ENCODE measurements around the gene IPO13.

IPO13 gene

DNA sequence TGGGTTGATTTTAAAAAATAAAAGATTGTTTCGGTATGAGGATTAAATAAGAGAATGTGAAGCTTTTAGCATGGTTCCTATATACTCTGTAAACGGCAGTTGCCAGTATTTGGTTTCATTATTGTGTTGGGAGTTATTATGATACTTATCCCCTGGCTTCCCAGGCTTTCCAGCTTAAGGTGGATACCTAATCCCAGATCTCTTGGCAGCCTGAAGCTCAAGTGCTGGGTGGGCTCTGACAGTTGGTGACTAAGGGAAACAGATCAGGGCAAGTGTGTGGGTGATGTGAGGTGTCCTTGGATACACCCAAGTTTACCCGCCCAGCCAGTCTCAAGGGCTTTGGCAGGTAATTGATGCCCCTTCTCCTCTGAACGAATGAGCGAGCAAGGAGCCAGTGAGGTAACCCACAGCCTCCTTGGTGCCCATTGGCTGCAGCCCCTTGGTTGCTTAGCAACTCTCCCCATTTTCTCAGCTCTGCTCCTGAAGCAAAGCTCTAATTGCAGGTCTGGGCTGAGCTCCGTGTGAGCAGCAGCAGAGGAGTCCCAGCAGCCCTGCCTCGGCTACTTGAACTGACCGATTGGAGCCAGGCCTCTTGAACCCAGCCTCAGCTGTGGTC, 6.1 kb downstream of the IPO13 start:
- no peak for DNase-seq

DNA sequence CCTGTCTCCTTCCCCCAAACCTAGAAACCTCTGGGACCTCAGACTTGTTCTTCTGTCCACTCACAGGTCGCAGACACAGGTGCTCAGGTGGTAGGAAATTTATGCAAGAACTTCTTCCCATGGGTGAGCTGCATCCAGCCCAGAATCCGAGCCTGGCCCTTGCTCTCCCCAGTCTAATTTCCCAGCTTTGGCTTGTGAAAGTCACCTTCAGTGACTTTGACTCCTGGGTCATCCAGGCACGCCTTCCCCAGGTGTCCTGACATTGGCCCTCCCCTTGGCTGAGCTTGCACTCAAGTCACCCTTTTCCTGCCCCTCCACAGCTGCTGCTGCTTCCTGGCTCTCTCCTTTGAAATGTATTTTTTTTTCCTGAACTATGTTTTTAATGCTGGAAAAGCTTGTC, 6.6 kb downstream of the IPO13 start:
- no peak for DNase-seq

DNA sequence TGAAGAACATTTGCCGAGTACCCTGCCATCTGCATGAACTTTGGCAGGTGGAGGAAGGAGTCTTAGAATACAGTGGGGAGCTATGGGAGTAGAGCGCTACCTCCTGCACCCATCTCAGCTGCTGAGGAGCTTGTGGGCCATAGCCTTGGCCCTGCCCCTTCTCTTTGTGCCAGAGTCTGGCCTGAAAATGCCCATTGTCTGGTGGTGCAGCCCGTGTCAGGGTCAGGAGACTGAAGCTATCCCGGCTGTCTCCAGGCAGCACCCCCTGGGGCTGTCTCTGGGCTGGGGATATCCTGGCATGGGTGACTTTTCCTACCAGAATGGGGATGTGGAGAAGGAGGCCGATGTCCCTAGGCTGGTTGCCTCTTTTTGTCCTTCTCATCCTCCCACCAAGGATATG, 7.3 kb downstream of the IPO13 start:
- no peak for DNase-seq

DNA sequence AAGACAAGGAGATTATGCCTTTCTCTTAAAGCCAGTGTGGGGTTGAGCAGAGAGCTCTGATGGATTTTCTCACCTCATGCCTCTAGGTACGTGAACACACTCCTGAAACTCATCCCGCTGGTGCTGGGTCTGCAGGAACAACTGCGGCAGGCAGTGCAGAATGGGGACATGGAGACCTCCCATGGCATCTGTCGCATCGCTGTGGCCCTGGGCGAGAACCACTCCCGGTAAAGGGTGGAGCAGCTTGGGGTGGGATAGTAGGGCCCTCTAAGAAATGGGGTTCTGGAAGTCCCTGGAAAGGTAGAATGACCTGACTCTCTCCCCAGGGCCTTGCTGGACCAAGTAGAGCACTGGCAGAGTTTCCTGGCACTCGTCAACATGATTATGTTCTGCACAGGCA, 9.5 kb downstream of the IPO13 start:
- no peak for DNase-seq

DNA sequence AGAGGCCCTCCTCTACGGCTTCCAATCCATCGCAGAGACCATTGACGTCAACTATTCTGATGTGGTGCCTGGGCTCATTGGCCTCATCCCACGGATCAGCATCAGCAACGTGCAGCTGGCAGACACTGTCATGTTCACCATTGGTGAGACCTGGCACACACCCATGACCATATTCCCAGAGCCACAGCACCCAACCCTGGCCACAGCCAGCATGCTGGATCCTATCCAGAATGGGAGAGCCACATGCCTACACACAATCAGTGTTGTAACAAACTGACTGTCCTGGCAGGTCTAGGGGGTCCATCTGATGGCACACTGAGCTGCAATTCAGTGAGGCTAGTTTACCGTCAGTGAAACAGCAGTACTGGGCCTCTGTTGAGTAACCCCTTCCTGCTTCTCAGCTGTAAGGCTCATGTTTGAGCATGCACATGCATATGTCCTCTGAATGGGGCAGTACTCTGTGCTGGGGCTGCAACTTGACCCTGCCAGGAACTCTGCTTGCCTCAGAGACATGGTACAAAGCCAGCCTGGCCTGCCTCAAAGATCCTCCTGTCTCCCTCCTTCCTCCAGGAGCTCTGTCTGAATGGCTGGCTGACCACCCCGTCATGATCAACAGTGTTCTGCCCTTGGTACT, 10.8 kb downstream of the IPO13 start:
- DNase-seq = no peak

DNA sequence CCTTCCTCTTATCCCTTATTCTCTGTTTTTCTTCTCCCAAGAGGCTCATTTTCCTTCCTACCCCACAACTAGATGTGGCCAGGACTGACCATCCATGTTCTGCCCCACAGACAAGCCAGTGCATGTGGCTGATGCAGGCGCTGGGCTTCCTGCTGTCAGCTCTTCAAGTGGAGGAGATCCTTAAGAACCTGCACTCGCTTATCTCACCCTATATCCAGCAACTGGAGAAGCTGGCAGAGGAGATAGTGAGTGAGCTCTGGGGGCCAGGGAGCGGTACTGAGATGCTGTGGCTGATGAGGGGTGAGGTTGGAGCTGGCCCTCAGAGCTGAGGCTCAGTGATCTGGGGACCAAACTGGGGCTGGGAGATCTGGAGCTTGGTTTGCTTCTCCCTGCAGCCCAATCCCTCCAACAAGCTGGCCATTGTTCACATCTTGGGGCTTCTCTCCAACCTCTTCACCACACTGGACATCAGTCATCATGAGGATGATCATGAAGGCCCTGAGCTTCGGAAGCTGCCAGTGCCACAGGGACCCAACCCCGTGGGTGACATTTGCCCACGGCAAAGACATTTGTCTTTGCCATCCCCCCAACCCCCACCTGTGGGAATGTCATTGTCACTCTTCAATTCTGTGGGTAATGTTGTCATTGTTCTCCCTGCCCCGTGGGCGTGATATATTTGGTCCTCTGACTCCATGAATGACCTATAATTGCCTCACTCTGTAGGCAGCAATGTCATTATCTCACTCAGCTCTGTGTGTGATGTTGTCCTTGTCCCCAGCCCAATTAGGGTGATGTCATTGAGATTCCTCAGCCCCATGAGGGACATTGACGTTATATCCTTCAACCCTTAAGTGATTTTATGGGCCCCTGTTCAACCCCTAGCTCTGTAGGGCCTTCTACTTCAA, 11.9 kb downstream of the IPO13 start:
- no peak for DNase-seq

DNA sequence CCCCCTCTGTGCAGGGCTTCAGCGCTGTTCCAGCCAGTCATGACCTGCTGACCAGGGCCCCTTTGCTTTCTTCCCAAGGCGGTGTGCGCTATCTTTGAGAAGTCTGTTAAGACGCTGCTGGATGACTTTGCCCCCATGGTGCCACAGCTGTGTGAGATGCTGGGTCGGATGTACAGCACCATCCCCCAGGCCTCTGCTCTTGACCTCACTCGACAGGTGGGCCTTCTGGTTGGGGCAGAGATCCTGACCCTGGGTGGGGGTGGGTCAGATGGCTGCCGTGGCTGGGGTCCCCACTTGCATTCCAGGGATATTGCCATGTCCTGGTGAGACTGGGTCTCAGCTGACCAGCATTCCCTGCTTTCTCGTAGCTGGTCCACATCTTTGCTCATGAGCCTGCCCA, 14.0 kb downstream of the IPO13 start:
- no peak for DNase-seq

DNA sequence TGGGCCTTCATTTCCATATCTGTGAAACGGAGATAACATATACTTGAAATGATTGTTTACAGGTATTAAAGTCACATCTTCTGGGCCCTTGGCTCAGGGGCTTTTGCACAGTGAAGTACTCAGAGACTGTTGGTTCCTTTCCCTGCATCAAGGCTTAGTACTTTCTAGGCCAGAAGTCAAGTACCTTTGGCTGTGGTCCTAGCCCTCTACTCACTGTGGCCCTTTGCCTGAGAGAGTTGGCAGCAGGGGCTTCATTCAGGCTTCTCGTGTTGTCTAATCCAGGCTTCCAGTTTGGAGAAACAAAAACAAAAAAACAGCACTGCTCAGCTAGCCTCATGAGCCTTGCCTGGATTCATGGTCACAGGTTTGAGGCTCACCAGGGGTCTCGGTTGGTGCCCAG, 14.9 kb downstream of the IPO13 start:
- no peak for DNase-seq

DNA sequence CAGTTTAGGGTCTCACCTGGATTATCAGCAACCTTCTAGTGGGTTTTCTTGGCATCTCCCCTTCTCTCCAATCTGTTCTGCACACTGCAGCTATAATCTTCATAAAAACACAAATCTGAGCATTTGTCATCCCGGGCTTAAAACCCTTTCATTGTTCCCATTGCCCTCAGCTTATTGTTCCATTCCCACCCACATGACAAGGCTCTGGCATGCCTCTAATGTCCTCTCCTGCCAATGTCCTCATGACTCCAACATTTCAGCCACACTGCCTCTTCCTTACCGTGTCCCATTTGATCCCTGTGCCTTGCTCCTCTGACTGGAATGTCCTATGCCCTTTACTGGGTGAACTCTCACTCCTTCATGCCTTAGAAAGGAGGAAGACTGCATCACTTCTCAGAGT, 15.6 kb downstream of the IPO13 start:
- no peak for DNase-seq

DNA sequence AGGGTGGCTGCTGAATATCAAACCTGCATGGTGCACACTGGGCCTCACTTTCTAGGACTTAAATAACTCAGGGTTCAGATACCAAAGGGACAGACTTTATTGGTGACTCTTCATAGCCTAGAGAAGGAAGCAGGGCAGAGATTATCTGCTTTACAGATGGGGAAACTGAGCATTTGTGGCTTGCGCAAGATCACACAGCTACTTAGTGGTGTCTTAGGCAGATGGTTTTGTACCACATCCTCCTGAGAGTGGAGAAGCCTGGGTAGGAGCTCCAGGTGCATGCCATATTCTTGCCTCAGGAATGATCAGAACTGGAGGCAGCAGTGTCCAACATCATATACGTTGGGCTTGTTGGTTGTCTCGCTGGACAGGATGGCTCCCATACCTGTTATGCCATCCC, 16.3 kb downstream of the IPO13 start:
- no peak for DNase-seq

DNA sequence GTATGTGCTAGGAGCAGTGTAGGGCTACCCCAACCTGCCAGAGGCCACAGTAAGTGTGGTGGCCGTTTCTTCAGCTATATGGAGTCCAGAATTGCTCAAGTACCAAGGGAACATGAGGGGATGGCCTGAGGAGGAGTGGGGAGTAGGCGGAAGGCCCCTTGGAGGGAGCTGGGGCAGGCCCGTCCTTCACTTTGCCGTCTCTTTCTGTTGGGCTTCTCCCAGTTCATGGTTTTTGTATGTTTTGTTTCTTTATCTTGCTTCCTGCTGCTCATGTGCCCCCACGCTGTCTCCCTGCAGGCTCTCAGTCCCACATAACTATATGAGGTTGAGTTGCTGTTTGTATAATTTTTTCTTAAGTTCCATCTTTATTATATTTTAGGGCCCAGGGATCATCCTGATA, 17.1 kb downstream of the IPO13 start:
- DNase-seq = no peak

DNA sequence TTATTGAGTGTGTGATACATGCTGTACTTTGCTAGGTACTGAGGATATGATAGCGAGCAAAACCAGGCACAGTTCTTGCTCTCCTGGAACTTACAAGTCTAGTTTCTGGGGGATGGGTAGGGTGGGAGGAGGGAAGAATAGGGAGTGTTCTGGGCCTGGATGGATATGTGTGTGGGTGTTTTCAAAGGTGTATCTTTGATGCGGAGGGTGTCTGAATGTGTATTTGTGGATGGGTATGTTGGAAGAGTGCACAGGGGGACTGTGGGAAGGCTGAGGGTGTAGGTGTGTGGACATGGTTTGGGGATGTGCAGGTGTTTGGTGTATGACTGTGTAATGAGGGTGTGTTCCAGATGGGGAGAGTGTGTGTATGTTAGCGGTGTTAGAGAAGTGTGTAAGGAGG, 18.6 kb downstream of the IPO13 start:
- no peak for DNase-seq

DNA sequence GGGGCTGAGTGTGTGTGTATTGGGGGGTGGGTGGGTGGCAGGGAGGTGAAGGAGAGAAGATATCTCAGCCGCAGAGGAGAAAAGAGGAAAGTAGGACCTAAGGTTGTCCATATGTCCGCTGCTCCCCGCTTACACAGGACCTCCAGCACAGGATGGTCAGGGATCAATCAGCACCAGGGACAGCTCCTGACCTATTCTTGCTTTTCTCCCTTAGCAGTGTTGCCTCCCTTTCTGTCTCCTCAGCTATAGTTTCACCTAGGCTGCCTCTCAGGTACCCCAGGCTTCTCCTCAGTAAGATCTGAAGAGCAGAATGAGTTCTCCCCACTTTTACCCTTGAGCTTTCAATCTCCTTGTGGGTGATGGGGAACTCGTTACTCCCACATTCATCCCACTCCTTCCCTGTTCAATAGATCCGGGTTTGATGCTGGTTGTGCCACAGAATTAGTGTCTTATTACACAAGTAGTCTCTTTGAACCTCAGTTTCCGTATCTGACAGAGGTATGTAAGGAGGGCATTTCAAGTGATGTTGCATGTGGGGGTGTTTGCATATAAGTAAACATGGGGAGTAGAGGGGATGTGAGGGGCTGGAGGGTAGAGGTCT, 21.7 kb downstream of the IPO13 start:
- no peak for DNase-seq

DNA sequence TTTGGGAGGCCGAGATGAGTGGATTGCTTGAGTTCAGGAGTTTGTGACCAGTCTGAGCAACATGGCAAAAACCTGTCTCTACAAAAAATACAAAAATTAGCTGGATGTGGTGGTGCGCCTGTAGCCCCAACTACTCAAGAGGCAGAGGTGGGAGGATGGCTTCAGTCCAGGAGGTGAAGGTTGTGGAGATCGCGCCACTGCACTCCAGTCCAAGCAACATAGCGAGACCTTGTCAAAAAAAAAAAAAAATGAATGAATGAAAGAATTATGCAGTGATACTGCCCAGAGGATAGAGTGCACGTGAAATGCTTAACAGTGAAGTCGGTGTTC, 22.6 kb downstream of the IPO13 start:
- no peak for DNase-seq

DNA sequence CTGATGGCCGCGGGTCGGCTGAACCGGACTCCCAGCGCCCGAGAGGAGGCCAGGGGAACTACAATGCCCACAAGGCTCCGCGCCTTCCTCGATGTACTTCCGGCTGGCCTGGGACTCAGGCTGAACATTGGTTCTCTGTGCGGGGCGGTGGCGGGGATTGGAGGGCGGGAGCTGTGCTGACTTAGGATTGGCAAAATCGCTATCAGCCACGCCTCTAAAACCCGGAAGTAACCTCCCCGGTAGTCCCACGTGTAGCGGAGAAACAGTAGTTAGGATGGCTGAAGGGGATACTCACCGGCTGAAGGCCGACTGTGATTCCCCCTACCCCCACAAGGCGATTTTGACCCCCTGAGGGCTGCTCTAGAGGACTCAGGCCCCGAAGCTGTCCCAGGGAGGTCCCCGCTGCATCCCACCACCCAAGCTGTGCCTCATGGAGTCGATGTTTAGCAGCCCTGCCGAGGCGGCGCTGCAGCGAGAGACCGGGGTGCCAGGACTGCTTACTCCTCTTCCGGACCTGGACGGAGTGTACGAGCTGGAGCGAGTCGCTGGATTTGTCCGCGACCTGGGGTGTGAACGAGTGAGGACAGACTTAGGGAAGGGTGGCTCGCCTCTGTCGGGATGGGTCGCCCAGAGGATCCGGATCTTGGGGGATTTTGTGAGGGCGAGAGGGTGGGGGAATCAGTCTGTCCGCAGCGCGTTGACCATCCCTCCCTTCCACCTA, 23.2 kb downstream of the IPO13 start, which contains the start of gene DPH2:
Gene DPH2, plus strand, starts transcription at position 265 of the 721 bp plus-strand sequence. Its CDS starts 166 bp downstream, at position 431.
- DNase-seq = peak; percentile 92

DNA sequence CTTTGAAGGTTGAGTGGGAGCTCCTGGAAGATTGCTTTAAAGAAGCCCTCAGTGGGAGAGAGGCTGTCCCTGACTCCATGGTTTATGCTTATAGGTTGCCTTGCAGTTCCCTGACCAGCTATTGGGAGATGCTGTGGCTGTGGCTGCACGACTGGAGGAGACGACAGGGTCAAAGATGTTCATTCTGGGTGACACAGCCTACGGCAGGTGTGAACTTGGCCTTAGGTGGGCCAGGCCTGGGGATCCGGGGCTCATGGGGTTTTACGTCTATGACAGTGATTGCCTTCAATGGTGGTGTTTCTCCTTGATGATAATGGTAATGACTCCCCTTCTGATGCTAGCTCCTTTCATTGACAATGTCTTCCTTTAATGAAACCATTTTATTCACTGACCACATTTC, 23.8 kb downstream of the IPO13 start:
- no peak for DNase-seq

DNA sequence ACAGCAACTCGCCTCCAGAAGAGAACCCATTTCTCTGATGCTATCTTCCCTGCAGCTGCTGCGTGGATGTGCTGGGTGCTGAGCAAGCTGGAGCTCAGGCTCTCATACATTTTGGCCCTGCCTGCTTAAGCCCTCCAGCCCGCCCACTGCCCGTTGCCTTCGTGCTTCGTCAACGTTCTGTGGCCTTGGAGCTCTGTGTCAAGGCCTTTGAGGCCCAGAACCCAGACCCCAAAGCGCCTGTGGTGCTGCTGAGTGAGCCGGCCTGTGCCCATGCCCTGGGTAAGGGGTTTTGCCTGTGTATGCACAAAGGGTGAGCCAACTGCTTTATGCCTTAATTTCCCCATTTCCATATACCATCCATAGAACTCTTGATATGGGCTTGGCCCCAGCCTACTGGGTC, 24.2 kb downstream of the IPO13 start:
- DNase-seq = no peak

DNA sequence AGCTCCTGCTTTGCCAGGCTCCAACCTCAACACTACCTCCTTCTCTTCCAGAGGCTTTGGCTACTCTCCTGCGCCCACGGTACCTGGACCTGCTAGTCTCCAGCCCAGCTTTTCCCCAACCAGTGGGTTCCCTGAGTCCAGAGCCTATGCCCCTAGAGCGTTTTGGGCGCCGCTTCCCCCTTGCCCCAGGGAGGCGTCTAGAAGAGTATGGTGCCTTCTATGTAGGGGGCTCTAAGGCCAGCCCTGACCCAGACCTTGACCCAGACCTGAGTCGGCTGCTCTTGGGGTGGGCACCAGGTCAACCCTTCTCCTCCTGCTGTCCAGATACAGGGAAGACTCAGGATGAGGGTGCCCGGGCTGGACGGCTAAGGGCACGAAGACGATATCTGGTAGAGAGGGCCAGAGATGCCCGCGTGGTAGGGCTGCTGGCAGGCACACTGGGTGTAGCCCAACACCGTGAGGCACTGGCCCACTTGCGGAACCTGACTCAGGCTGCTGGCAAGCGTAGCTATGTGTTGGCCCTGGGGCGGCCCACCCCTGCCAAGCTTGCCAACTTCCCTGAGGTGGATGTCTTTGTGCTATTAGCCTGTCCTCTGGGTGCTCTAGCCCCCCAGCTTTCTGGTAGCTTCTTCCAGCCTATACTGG, 24.7 kb downstream of the IPO13 start:
- no peak for DNase-seq

DNA sequence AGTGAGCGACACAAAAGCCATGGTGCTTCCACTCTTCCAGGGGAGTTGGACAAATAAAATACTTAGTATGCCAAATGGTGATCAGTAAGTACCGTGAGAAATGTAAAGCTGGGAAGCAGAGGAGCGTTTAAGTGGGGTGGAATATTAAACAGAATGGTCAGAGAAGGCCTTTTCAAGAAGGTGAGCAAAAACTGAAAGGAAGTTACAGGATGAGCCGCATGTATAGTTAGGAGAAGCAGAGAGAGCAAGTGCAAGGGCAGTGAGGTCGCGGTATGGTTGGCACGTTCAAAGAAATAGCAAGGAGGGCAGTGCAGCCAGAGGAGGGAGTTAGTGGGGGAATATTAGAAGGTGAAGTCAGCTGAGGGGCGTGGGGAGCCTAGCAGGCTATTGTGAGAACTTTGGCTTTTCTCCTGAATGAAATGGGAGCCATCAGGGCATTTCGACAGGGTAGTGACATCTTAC, 27.3 kb downstream of the IPO13 start:
- DNase-seq = no peak

DNA sequence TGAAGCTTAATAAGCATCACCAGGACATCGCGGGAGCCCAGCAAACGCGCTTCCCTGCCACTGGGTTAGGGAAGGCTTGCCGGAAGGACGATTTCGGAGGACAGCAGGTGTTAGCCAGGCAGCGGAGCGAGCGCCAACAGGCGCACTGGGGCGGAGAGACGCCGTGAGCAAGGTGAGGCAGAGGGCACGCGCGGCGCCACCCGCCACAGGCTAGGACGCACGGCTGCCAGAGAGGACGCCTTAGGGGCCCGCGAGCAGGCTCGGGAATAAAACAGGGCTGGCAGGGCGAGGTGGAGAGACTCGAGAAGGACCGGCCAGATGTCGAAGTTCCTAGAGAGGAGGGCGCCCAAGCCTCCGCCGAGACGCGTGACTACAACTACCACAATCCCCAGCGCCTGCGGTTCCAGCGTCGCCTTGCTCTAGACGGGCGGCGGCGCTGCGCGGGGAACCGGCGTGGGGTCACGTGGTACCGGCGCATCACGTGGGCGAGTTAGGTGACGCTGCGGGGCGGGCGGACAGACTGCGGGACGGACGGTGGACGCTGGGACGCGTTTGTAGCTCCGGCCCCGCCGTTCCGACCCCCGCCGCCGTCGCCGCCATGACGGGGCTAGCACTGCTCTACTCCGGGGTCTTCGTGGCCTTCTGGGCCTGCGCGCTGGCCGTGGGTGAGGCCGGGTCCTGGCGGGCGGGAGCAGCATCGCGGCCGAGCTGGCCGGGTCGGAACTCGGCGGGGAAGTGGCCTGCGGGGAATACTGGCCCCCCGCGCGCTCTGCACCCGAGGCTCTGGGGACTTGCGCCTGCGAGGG, 27.9 kb downstream of the IPO13 start, which contains the start of gene ATP6V0B:
Gene ATP6V0B, plus strand, starts transcription at position 518 of the 806 bp plus-strand sequence. Its CDS starts 81 bp downstream, at position 599.
- peak; percentile 88 for DNase-seq

DNA sequence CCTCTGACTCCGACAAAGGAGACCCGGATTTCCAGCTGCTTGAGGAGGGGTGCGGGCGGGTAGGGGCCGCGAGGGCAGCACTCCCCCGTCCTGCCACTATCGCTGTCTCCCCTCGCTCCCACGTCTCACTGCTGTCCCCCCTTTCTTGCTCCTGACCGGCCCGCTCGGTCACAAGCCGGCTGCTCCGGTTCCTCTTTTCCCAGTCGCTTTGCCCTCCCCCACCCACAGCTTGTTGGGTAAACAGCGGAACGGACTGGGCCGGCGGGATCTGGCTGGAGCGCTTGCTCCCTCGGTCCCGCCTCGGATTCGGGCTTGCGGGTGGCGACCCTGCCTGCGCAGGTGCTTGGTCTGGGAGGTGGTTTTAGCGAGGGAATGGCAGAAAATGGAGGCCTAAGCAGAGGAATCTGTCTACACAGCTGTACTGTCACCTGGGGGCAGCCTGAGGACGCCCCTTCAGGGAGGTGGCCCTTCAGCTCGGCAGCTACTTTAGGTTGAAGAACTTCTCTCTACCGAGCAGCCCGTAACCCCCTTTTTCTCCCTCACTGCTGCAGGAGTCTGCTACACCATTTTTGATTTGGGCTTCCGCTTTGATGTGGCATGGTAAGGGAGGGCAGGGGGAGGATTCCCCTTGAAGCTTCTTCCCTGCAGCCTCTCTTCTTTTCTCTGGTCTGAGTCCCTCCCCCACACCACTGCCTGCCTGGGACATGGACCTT, 28.7 kb downstream of the IPO13 start:
- DNase-seq = peak; percentile 18

Measured in GDM1 (cell line).